Activated T-cell treated with anti-CD3 and anti-CD28 coated beads, Interleukin-2, amount 50 U/mL, for 4 hours (primary cell): ENCODE measurements around the gene C1orf141. TPM values are rescaled to one million over a fixed set of nuclear protein-coding genes. Genes with fewer than 3 reads are reported as not detected.
"Not testable (repeated sequence)": the region's sequence is repeated elsewhere in the genome, so short reads cannot be mapped to it uniquely, and the experiment has no call there.

Experiments
- ATAC-seq, 2 donors: fragments of 200-7000 bp; cut with Tn5 transposase; one replicate each; pipeline ENCODE4 v1.10.0; 2021
- DNase-seq: peaks from one replicate; pipeline ENCODE4 v3.0.0-alpha.2; 2020
- H3K27me3 Mint-ChIP-seq: one replicate; pipeline ENCODE4 v1.8.0; 2021; ENCODE audit warnings: low read depth, mixed read lengths
- H3K36me3 Mint-ChIP-seq: one replicate; pipeline ENCODE4 v1.8.0; 2022; ENCODE audit warnings: mixed read lengths; ENCODE audit not compliant: insufficient read depth
- H3K4me1 Mint-ChIP-seq: one replicate; pipeline ENCODE4 v1.8.0; 2021; ENCODE audit warnings: low read depth, mixed read lengths
- H3K4me3 Mint-ChIP-seq: one replicate; pipeline ENCODE4 v1.8.0; 2021; ENCODE audit warnings: mild to moderate bottlenecking, moderate library complexity, mixed read lengths
- H3K9me3 Mint-ChIP-seq: one replicate; pipeline ENCODE4 v1.8.0; 2021; ENCODE audit warnings: mixed read lengths
- total RNA-seq, 3 donors: library from RNA; stranded (reverse); gene quantifications; one replicate each; pipeline ENCODE4 v1.2.1, GENCODE V29; 2021

Gene C1orf141
- total RNA-seq, 3 donors from 2014 or later = 0.11 to 0.25 TPM; not detected in 1

GRCh38 chr1:67088440-67088839 lies 46.3 kb downstream of the C1orf141 start:
- no peak for DNase-seq
- Mint-ChIP-seq H3K36me3 (no peaks in the 10 kb centered on the region), H3K4me3 (no peak overlapping the region), H3K9me3 (peaks cover 7% of the 10 kb centered on the region), H3K27me3 (peaks cover 4% of the 10 kb centered on the region), H3K4me1 (no peaks in the 10 kb centered on the region)
- ATAC-seq = no peak

- Mint-ChIP-seq H3K4me1 (no peaks in the 10 kb centered on the region), H3K36me3 (no peaks in the 10 kb centered on the region), H3K4me3 (no peak overlapping the region), H3K27me3 (no peaks in the 10 kb centered on the region), H3K9me3 (peaks cover 7% of the 10 kb centered on the region)
- ATAC-seq (no peak), DNase-seq (no peak)
Observed at GRCh38 chr1:67085326-67085725, 49.4 kb downstream of the C1orf141 start.

DNA sequence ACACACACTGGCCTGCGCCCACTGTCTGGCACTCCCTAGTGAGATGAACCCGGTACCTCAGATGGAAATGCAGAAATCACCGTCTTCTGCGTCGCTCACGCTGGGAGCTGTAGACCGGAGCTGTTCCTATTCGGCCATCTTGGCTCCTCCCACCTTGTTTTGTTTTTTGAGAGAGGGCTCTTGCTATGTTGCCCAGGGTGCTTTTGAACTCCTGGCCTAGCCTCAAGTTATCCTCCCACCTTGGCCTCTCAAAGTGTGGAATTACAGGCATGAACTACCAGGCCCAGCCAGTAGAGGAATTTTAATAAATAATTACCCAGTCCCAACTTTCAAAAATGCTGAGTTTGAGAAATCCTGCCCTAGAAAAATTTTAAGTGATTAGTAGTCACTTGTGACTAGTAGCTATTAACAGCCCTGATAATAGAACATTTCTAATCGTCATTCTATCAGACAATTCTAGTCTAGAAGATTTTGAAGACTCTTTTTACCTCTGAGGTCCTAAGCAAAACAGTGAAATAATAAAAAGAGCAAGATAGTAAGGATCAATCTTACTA lies 49.9 kb downstream of the C1orf141 start:
- Mint-ChIP-seq H3K4me3 (no peak overlapping the region), H3K4me1 (no peaks in the 10 kb centered on the region), H3K27me3 (no peaks in the 10 kb centered on the region), H3K36me3 (no peaks in the 10 kb centered on the region), H3K9me3 (peaks cover 7% of the 10 kb centered on the region)
- DNase-seq (no peak), ATAC-seq (no peak)

- Mint-ChIP-seq H3K36me3 (no peaks in the 10 kb centered on the region), H3K9me3 (peaks cover 8% of the 10 kb centered on the region), H3K4me1 (no peaks in the 10 kb centered on the region), H3K4me3 (no peak overlapping the region), H3K27me3 (no peaks in the 10 kb centered on the region)
- no peak for ATAC-seq
- no peak for DNase-seq
Observed at GRCh38 chr1:67078291-67078690, 56.5 kb downstream of the C1orf141 start.

DNA sequence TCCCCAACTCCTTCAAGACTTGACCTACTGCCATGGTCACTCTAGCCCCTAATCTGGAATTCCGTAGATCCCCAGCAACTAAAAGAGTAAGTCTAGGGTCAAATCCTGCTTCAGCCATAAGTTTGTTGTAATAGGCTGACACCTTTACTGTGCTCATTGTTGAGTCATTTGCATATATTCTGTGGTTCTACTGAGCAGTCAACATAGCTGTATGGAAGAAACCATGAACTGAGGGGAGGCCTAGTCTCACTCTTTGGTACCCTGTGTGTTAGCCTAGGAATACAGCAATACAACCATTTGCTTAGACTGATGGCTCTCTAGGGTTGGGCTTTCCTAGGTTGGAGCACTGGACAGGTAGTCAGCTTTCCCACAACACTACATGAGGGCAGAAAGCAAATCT lies 57.2 kb downstream of the C1orf141 start:
- H3K36me3 Mint-ChIP-seq = peaks cover 3% of the 10 kb centered on the region
- no peak for DNase-seq
- no peak overlapping the region for H3K4me3 Mint-ChIP-seq
- H3K27me3 Mint-ChIP-seq = peaks cover 5% of the 10 kb centered on the region
- no peaks in the 10 kb centered on the region for H3K4me1 Mint-ChIP-seq
- ATAC-seq = no peak
- peaks cover 15% of the 10 kb centered on the region for H3K9me3 Mint-ChIP-seq

DNA sequence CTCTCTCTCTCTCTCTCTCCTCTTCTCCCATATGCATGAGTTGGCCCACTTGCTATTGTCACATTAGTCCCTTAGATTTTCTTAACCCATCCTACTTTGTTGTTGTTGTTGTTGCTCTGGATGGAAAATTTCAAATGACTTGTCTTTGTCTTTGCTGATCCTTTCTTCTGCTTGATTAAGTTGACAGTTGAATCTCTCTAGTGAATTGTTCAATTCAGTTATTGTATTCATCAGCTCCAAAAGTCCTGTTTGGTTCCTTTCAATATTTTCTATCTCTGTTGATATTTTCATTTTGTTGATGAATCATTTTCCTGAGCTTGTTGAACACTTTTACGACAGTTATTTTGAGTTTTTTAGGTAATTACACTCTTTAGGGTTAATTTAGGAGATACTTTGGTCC lies 62.0 kb downstream of the C1orf141 start:
- DNase-seq (no peak), ATAC-seq (no peak)
- no peaks in the 10 kb centered on the region for H3K4me1 Mint-ChIP-seq
- peaks cover 23% of the 10 kb centered on the region for H3K9me3 Mint-ChIP-seq
- peaks cover 10% of the 10 kb centered on the region for H3K27me3 Mint-ChIP-seq
- no peak overlapping the region for H3K4me3 Mint-ChIP-seq
- H3K36me3 Mint-ChIP-seq = peaks cover 5% of the 10 kb centered on the region

DNA sequence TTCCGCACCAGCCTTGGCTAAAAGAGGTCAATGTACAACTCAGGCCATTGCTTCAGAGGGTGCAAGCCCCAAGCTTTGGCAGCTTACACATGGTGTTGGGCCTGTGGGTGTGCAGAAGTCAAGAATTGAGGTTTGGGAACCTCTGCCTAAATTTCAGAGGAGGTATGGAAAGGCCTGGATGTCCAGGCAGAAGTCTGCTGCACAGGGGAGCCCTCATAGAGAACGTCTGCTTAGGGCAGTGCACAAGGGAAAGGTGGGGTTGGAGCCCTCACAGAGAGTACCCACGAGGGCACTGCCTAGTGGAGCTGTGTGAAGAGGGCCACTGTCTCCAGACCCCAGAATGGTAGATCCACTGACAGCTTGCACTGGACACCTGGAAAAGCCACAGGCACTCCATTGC lies 67.1 kb downstream of the C1orf141 start:
- H3K9me3 Mint-ChIP-seq = peaks cover 20% of the 10 kb centered on the region
- not testable (repeated sequence) for H3K4me1 Mint-ChIP-seq, ATAC-seq, H3K36me3 Mint-ChIP-seq, H3K27me3 Mint-ChIP-seq, DNase-seq, H3K4me3 Mint-ChIP-seq

GRCh38 chr1:67062412-67062811 lies 72.4 kb downstream of the C1orf141 start:
- no peaks in the 10 kb centered on the region for H3K4me1 Mint-ChIP-seq
- peaks cover 5% of the 10 kb centered on the region for H3K9me3 Mint-ChIP-seq
- H3K36me3 Mint-ChIP-seq = peaks cover 2% of the 10 kb centered on the region
- H3K27me3 Mint-ChIP-seq = peaks cover 4% of the 10 kb centered on the region
- no peak overlapping the region for H3K4me3 Mint-ChIP-seq
- ATAC-seq = no peak
- no peak for DNase-seq

GRCh38 chr1:67061266-67061665 lies 73.5 kb downstream of the C1orf141 start:
- no peaks in the 10 kb centered on the region for H3K9me3 Mint-ChIP-seq
- no peak overlapping the region for H3K4me3 Mint-ChIP-seq
- peaks cover 4% of the 10 kb centered on the region for H3K27me3 Mint-ChIP-seq
- ATAC-seq = no peak
- DNase-seq = no peak
- no peaks in the 10 kb centered on the region for H3K4me1 Mint-ChIP-seq
- H3K36me3 Mint-ChIP-seq = no peaks in the 10 kb centered on the region

DNA sequence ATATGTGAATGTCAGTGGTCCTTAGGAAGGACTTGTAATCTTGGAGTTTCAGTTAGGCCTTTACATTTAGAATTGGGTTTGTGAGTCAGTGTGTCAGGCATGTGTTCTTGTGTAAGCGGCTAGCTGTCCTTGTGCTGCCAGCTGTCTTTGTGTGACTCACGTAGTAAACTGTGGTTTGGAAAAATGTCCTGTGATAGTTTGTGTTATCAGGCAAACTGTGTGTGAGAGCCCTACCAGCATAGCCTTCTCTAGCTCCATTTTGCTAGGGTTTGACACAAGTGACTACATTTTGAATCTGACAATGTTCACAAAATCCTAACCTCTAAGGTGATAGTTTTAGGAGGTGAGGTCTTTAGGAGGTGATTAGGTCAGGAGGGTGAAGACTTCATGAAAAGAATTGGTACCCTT lies 74.0 kb downstream of the C1orf141 start:
- no peaks in the 10 kb centered on the region for H3K4me1 Mint-ChIP-seq
- H3K27me3 Mint-ChIP-seq = peaks cover 4% of the 10 kb centered on the region

DNA sequence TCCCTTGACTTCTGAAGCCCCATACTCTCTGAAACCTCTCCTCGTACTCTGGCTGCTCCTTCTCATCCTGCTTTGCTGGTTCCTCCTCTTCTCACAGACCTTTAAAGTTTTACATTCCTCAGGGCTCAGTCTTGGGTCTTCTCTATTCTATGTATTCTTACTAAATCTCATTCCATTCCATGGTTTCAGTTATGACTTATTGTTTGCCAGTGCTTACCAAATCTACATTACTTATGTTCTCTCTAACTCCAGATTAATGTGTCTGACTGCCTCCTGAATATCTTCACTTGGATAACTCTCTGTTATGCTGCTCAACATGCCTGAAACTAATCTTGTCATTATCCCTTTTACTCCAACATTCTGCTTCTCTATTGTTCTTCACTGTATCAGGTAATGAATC lies 75.4 kb downstream of the C1orf141 start:
- no peak for DNase-seq
- H3K9me3 Mint-ChIP-seq = no peaks in the 10 kb centered on the region
- no peak overlapping the region for H3K4me3 Mint-ChIP-seq
- H3K36me3 Mint-ChIP-seq = no peaks in the 10 kb centered on the region
- no peak for ATAC-seq
- H3K4me1 Mint-ChIP-seq = peaks cover 4% of the 10 kb centered on the region
- peaks cover 4% of the 10 kb centered on the region for H3K27me3 Mint-ChIP-seq

More for the DNA sequence above, 74.0 kb downstream of the C1orf141 start:
- ATAC-seq (no peak), DNase-seq (no peak)
- Mint-ChIP-seq H3K4me3 (no peak overlapping the region), H3K9me3 (no peaks in the 10 kb centered on the region), H3K36me3 (no peaks in the 10 kb centered on the region)

DNA sequence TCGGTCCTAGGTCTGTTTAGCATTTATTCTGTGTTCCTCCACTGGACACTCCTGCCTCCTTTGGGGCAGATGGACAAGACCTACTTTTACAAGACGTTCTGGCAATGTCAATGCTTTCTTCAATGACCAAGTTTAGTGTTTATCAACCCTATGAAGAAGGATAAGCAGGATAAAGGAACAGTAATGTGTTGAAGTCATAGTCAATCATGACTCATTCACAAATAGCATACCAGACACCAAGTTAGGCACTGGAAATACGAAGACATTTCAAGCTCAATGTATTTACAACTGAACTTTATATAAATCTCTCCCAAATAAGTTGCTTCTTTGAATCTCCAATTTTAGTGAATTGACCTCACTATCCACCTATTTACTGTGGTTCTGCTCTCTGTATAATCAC lies 76.0 kb downstream of the C1orf141 start:
- peaks cover 2% of the 10 kb centered on the region for H3K27me3 Mint-ChIP-seq
- H3K9me3 Mint-ChIP-seq = no peaks in the 10 kb centered on the region
- DNase-seq = no peak
- H3K4me3 Mint-ChIP-seq = no peak overlapping the region
- H3K36me3 Mint-ChIP-seq = no peaks in the 10 kb centered on the region
- peaks cover 5% of the 10 kb centered on the region for H3K4me1 Mint-ChIP-seq
- no peak for ATAC-seq

- no peaks in the 10 kb centered on the region for H3K36me3 Mint-ChIP-seq
- DNase-seq = no peak
- peaks cover 5% of the 10 kb centered on the region for H3K4me1 Mint-ChIP-seq
- H3K27me3 Mint-ChIP-seq = peaks cover 2% of the 10 kb centered on the region
- no peak for ATAC-seq
- no peak overlapping the region for H3K4me3 Mint-ChIP-seq
- no peaks in the 10 kb centered on the region for H3K9me3 Mint-ChIP-seq
Observed at GRCh38 chr1:67058242-67058641, 76.5 kb downstream of the C1orf141 start.

GRCh38 chr1:67053785-67054772 lies 80.7 kb downstream of the C1orf141 start, which contains the start of gene SLC35D1:
Gene SLC35D1, minus strand, starts transcription at chr1:67054148. Its CDS starts 135 bp downstream, at chr1:67054013.
- Mint-ChIP-seq H3K9me3 (no peaks in the 10 kb centered on the region), H3K36me3 (peaks cover 14% of the 10 kb centered on the region), H3K4me1 (peaks cover 26% of the 10 kb centered on the region), H3K4me3 (peak within 1 kb of the TSS; percentile 89), H3K27me3 (no peaks in the 10 kb centered on the region)
- peak; percentile 80 to 86 for ATAC-seq
- DNase-seq = peak; percentile 70

DNA sequence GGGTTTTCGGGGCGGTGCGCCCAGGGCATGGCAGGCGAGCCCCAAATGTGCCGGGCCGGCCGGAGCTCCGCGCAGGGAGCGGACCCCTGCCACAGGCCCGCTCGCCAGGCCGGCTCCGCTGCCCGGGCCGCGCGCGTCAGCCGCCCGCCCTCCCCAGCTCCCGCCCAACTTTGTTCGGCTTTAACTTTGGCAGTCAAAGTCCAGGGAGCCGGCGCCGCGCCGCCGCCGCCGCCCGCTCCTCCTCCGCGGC lies 81.3 kb downstream of the C1orf141 start:
- Mint-ChIP-seq H3K27me3 (no peaks in the 10 kb centered on the region), H3K4me3 (peak overlapping the region; percentile 89), H3K4me1 (peaks cover 26% of the 10 kb centered on the region), H3K9me3 (no peaks in the 10 kb centered on the region), H3K36me3 (peaks cover 14% of the 10 kb centered on the region)
- DNase-seq (peak; percentile 19), ATAC-seq (peak; percentile 47 to 52)
